ENCODE data around the gene MTIF2.
"Not testable (repeated sequence)": the region's sequence is repeated elsewhere in the genome, so short reads cannot be mapped to it uniquely, and the experiment has no call there.

Gene MTIF2

DNA sequence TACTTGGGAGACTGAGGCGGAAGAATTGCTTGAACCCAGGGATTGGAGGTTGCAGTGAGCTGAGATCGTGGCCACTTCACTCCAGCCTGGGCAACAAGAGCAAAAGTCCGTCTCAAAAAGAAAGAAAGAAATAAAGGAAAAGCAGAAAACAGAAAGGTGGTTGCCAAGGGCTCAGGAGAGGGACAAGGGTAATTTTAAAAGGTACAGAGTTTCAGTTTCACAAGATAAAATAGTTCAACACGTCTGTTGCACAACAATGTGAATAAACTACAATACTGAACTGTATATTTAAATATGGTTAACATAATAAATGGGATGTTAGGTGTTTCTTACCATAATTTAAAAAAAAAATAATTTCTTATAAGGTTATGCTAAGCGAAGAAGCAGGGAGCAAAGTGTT, 23.6 kb downstream of the MTIF2 start:
- peak overlapping the region; percentile 13; the same call in 1 of the 2 replicates for H3K9ac ChIP-seq
- H2AFZ ChIP-seq (ENCODE audit: low read depth) = 0 out of 2 replicates have a peak overlapping the region, but pooled peaks have one; percentile 1
- H3K4me2 ChIP-seq = peak overlapping the region; percentile 58
- H3K36me3 ChIP-seq (ENCODE audit: insufficient read depth) = peaks cover 3% of the 10 kb centered on the region; the same call in 1 of the 2 replicates
- peak overlapping the region; percentile 56 for H3K4me3 ChIP-seq (IDR thresholded peaks at IDR 0.05; ENCODE audit: insufficient read depth, low read depth, low read length)
- peaks cover 53% of the 10 kb centered on the region for H3K4me1 ChIP-seq (ENCODE audit: low read depth, poor library complexity, severe bottlenecking)
- no peaks in the 10 kb centered on the region for H3K27me3 ChIP-seq (ENCODE audit: insufficient read depth, low read depth)
- no peaks in the 10 kb centered on the region for H4K20me1 ChIP-seq (ENCODE audit: insufficient read depth)
- TF ChIP-seq CTCF (conservative IDR thresholded peaks at IDR 0.05; ENCODE audit: low read depth, low read length) = no peak
- no peaks in the 10 kb centered on the region for H3K79me2 ChIP-seq (ENCODE audit: insufficient read depth, low read depth)
- peak overlapping the region; percentile 78 for H3K27ac ChIP-seq

GRCh38 chr2:55242617-55243016, 26.4 kb downstream of the MTIF2 start:
- H3K27ac ChIP-seq = no peak overlapping the region

GRCh38 chr2:55241582-55241981, 27.4 kb downstream of the MTIF2 start:
- H2AFZ ChIP-seq (ENCODE audit: low read depth); H4K20me1 ChIP-seq (ENCODE audit: insufficient read depth); H3K27me3 ChIP-seq (ENCODE audit: insufficient read depth, low read depth); H3K27ac ChIP-seq; H3K4me3 ChIP-seq (IDR thresholded peaks at IDR 0.05; ENCODE audit: insufficient read depth, low read depth, low read length); H3K36me3 ChIP-seq (ENCODE audit: insufficient read depth); H3K9ac ChIP-seq; H3K79me2 ChIP-seq (ENCODE audit: insufficient read depth, low read depth); H3K4me2 ChIP-seq: not testable (repeated sequence)
- peaks cover 44% of the 10 kb centered on the region for H3K4me1 ChIP-seq (ENCODE audit: low read depth, poor library complexity, severe bottlenecking)

More at GRCh38 chr2:55242617-55243016, 26.4 kb downstream of the MTIF2 start:
- no peaks in the 10 kb centered on the region for H3K79me2 ChIP-seq (ENCODE audit: insufficient read depth, low read depth)
- no peak overlapping the region for H3K4me3 ChIP-seq (IDR thresholded peaks at IDR 0.05; ENCODE audit: insufficient read depth, low read depth, low read length)
- no peak overlapping the region for H3K9ac ChIP-seq
- H2AFZ ChIP-seq (ENCODE audit: low read depth) = no peak overlapping the region
- peaks cover 52% of the 10 kb centered on the region for H3K4me1 ChIP-seq (ENCODE audit: low read depth, poor library complexity, severe bottlenecking)
- no peak for TF ChIP-seq CTCF (conservative IDR thresholded peaks at IDR 0.05; ENCODE audit: low read depth, low read length)
- no peaks in the 10 kb centered on the region for H3K27me3 ChIP-seq (ENCODE audit: insufficient read depth, low read depth)
- no peaks in the 10 kb centered on the region for H4K20me1 ChIP-seq (ENCODE audit: insufficient read depth)
- no peak overlapping the region for H3K4me2 ChIP-seq
- H3K36me3 ChIP-seq (ENCODE audit: insufficient read depth) = peaks cover 3% of the 10 kb centered on the region; the same call in 1 of the 2 replicates

- H3K27me3 ChIP-seq (ENCODE audit: insufficient read depth, low read depth) = no peaks in the 10 kb centered on the region
- peaks cover 9% of the 10 kb centered on the region for H3K79me2 ChIP-seq (ENCODE audit: insufficient read depth, low read depth)
- H2AFZ ChIP-seq (ENCODE audit: low read depth) = no peak overlapping the region
- peaks cover 35% of the 10 kb centered on the region for H3K4me1 ChIP-seq (ENCODE audit: low read depth, poor library complexity, severe bottlenecking)
- peaks cover 6% of the 10 kb centered on the region for H4K20me1 ChIP-seq (ENCODE audit: insufficient read depth)
- TF ChIP-seq CTCF (conservative IDR thresholded peaks at IDR 0.05; ENCODE audit: low read depth, low read length) = no peak
- H3K36me3 ChIP-seq (ENCODE audit: insufficient read depth) = peaks cover 22% of the 10 kb centered on the region; the same call in 1 of the 2 replicates
- no peak overlapping the region for H3K4me2 ChIP-seq
- H3K9ac ChIP-seq = no peak overlapping the region
- no peak overlapping the region for H3K4me3 ChIP-seq (IDR thresholded peaks at IDR 0.05; ENCODE audit: insufficient read depth, low read depth, low read length)
- H3K27ac ChIP-seq = no peak overlapping the region
These were observed 29.3 kb downstream of the MTIF2 start for GRCh38 chr2:55239656-55240222.

DNA sequence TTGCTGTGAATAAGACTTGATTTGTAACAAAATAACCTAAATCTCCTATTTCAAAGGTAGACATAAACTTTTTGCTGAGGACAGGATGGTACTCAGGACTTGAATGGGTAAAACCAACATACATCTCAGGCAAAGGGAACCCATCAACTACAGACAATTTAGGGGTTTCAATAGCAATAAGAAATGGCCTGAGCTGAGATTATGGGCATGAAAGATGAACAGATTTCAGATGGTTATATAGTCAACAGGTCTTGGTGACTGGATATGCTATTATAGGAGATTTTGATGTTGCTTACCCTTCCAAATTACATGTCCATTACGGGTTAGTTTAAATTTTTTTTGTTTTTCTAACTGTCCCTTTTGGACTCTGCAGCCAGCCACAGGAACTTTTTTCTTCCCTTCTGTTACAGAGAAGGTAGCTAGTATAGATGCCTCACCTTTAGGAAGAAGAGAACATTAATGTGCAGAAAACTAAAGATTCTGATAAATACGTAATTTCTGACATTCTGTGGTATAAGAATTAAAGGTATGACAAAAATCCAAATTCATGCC, 32.0 kb downstream of the MTIF2 start:
- peaks cover 7% of the 10 kb centered on the region for H4K20me1 ChIP-seq (ENCODE audit: insufficient read depth)
- H3K27me3 ChIP-seq (ENCODE audit: insufficient read depth, low read depth) = no peaks in the 10 kb centered on the region
- peaks cover 33% of the 10 kb centered on the region for H3K79me2 ChIP-seq (ENCODE audit: insufficient read depth, low read depth)
- H3K4me1 ChIP-seq (ENCODE audit: low read depth, poor library complexity, severe bottlenecking) = peaks cover 23% of the 10 kb centered on the region
- H3K27ac ChIP-seq = peak overlapping the region; percentile 12; the same call in 1 of the 2 replicates
- H3K4me3 ChIP-seq (IDR thresholded peaks at IDR 0.05; ENCODE audit: insufficient read depth, low read depth, low read length) = no peak overlapping the region
- H3K9ac ChIP-seq = no peak overlapping the region
- no peak overlapping the region for H3K4me2 ChIP-seq
- H2AFZ ChIP-seq (ENCODE audit: low read depth) = no peak overlapping the region
- peaks cover 34% of the 10 kb centered on the region; the same call in 1 of the 2 replicates for H3K36me3 ChIP-seq (ENCODE audit: insufficient read depth)
- no peak for TF ChIP-seq CTCF (conservative IDR thresholded peaks at IDR 0.05; ENCODE audit: low read depth, low read length)
